GM18519 (cell line): ENCODE measurements around the gene OAS3.
A peak's percentile ranks its signal among the peaks of the same experiment; 100 is the strongest.
"Not testable (repeated sequence)": the region's sequence is repeated elsewhere in the genome, so short reads cannot be mapped to it uniquely, and the experiment has no call there.

Source experiments
- ATAC-seq: cut with Tn5 transposase; IDR thresholded peaks from one replicate; pipeline ENCODE4 v1.9.1; 2021; ENCODE audit warnings: mild to moderate bottlenecking, moderate library complexity; ENCODE audit not compliant: unreplicated experiment, low FRiP score

OAS3 gene

GRCh38 chr12:112978163-112979040 lies 40.1 kb downstream of the OAS3 start, which contains the start of gene OAS2:
OAS2 (plus strand) TSS chr12:112978519; CDS start chr12:112978609, 90 bp downstream.
- ATAC-seq, result peak; percentile 81

- ATAC-seq, result no peak
These were observed 40.9 kb downstream of the OAS3 start for GRCh38 chr12:112979041-112979680.

DNA sequence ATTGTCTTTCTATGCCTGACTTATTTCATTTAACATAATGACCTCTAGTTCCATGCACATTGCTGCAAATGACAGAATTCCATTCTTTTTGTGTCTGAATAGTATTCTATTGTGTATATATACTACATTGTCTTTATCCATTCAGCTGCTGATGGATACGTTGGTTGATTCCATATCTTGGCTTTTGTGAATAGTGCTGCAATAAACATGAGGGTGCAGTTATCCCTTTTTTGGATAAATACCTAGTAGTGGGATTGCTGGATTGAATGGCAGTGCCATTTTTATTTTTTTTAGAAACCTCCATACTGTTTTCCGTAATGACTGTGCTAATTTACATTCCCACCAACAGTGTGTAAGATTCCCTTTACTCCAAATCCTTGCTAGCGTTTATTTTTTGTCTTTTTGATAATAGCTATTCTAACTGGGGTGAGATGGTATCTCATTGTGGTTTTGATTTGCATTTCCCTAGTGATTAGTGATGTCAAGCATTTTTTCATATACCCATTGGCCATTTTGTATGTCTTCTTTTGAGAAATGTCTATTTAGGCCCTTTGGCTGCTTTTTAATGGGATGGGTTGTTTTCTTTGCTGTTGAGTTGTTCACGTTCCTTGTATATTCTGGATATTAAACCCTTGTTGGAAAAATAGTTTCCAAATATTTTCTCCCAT lies 42.4 kb downstream of the OAS3 start:
- ATAC-seq, result no peak

DNA sequence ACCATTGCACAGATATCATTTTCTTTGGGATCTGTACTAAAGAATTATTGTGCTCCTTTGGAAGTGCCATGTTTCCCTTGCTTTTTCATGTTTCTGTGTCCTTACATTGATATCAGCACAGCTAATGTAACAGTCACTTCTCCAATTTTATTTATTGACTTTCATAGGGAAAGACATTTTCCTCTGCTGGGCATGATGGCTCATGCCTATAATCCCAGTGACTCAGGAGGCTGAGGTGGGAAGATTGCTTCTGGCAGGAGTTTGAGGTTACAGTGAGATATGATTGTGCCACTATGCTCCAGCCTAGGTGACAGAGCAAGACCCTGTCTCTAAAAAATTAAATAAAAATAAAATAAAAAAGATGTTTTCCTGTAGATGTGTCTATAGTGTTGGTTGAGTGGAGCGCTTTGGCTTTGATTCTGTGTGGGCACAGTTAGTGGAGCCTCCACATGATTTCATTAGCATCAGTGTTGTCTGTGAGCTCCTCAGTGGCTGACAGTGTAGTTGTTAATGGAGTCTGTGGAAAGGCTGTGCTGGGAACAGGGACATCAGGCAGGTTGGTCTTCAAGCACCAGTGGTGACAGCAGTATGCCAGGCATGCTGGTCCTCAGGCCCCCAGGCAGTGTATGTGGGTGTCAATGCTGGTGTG lies 47.5 kb downstream of the OAS3 start:
- ATAC-seq, result no peak

GRCh38 chr12:112986291-112986800 lies 48.1 kb downstream of the OAS3 start:
- no peak for ATAC-seq

GRCh38 chr12:112987561-112987960 lies 49.3 kb downstream of the OAS3 start:
- no peak for ATAC-seq

GRCh38 chr12:112988224-112988623 lies 50.0 kb downstream of the OAS3 start:
- ATAC-seq, result no peak

GRCh38 chr12:112988823-112989385 lies 50.6 kb downstream of the OAS3 start:
- not testable (repeated sequence) for ATAC-seq

- no peak for ATAC-seq
These were observed 51.5 kb downstream of the OAS3 start for GRCh38 chr12:112989806-112990205.

DNA sequence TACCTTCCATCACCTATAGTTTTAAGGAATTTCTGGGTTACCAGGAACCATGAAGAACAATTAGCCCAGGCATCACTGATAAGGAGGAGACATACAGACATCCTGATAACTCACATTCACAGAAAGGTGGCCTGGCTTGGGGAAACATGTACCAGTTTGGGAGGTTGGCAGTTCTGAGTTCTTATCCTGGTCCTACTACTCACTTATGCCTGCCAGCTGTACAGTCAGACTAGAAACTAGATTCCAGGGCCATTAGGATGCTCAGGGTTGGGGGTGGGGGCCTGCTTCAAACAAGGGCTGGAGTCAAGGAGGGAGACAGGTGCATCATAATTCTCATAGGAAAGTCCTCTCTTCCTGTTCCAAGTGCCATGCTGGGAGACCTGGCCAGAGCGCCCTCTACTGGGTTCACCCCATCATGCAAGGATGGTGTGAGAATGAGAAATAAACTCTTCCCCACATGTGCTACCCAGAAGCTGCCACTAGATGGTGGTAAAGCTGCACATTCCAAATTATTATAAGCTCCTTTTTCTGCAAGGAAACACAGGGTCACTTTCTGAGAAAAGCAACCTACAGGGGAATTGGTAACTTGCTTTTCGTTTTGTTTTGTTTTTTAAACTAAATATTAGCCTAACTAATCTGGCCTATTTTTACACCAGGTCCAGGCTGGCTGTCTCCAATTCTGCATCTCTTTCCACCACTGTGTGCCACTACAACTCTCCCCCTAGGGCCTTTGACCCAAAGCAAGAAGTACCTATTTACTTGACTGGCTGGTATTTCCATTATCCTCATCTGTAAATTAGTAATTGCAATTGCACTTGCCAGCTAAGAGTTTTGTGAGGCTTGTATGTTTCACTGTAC lies 54.5 kb downstream of the OAS3 start:
- ATAC-seq, result no peak

DNA sequence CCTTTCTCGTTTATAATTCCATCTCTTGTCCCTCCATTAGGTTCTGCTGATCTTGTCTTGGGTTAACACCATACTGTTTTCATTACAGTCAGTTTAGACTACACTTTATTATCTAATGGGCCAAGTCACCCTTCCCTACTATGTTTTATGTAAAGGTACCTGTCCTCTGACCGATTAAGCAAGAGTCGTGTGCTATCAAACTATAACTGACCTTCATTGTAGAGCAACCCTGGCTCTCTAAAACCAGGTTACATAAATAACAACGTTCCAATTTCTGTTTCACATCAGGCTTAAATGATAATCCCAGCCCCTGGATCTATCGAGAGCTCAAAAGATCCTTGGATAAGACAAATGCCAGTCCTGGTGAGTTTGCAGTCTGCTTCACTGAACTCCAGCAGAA lies 56.7 kb downstream of the OAS3 start:
- no peak for ATAC-seq

DNA sequence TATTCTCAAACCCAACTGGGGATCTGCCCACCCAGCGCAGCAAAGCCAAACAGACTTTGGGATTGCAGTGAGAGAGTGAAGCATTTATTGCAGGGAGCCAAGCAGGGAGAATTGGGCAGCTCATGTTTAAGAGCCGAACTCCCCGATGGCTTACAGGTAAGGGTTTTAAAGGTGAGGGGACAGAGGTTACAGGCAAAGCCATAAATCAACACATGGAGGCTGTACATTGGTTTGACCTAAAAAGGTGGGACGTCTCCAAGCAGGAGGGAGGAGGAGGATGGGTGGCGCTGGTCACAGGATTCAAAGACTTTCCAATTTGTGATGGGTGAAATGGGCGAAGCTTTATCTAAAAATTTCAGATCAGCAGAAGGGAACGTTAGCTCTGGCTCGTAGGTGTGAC lies 58.2 kb downstream of the OAS3 start:
- no peak for ATAC-seq

- ATAC-seq, result no peak
These were observed 59.2 kb downstream of the OAS3 start for GRCh38 chr12:112997506-112997905.

DNA sequence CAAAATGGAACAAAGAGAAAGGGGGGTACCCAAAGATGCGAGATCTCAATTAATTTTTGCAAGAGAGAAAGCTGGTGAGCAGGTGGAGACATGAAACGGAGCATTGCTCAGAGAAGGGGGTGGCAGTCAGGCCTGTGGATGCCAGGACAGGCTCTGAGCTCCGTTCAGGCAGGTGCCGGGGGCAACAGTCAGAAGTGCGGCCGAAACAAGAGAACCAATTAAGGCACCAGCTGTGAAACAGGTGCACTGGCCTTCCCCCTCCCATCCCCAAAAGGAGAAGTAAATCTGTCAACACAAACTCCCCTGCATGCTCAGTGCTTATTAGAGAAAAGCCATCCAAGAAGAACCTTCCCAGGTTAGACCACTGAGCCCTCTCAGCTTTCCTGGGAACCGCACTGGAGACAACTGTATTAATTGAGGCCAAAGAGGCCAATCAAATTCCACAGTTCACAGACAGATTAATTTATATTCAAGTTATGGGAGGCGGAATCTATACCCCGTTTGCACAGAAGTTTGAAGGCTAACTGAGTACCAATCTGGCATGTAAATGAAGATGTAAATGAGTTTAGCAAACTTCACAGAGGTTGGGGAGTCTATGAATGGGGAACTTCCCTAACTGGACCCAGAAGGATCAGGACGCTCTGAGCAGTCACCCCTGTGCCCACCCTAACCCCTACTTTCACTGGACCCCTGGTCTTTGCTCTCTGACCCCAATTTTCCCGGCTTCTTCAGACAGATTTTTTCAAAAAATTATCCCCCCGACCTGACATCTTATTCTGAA lies 60.9 kb downstream of the OAS3 start:
- no peak for ATAC-seq

GRCh38 chr12:113000433-113000832 lies 62.2 kb downstream of the OAS3 start:
- no peak for ATAC-seq

GRCh38 chr12:113002155-113002554 lies 63.9 kb downstream of the OAS3 start:
- ATAC-seq, result no peak

DNA sequence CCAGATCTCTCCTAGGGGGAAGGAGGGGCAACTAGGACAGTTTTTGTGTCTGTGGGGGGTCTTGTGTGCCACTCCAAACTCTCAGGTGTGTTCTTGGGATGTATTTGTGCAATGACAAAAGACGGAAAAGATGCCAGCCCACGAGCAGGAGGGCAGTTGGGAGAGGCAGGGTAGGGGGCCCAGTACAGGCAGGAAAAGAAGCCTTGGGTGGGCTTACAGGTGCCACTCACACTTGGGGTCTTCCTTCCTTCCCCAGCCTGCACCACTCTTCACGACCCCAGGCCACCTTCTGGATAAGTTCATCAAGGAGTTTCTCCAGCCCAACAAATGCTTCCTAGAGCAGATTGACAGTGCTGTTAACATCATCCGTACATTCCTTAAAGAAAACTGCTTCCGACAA lies 64.4 kb downstream of the OAS3 start:
- ATAC-seq, result no peak

DNA sequence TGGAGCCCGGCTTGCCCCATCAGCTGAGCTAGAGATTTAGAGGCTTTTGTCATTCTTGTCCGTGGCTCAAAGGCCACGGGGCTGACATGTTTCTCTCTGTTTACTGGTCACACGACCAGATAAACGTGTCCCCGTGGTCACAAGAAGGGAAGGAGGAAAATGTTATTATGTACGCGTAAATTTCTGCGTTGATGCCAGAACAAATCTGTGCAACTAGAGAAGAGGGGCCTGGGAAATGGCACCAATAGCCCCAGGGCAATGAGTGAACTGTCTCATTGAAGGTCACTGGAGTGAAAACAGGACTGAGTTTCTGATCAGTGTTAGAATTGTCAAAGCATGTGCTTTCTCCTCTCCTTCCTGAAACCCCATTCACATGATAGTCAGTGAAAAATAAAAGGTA lies 65.4 kb downstream of the OAS3 start:
- no peak for ATAC-seq

- no peak for ATAC-seq
These were observed 67.5 kb downstream of the OAS3 start for GRCh38 chr12:113005762-113006161.
